Measurements from ENCODE around the gene CIAO3.
A peak's percentile ranks its signal among the peaks of the same experiment; 100 is the strongest.

CIAO3 gene

DNA sequence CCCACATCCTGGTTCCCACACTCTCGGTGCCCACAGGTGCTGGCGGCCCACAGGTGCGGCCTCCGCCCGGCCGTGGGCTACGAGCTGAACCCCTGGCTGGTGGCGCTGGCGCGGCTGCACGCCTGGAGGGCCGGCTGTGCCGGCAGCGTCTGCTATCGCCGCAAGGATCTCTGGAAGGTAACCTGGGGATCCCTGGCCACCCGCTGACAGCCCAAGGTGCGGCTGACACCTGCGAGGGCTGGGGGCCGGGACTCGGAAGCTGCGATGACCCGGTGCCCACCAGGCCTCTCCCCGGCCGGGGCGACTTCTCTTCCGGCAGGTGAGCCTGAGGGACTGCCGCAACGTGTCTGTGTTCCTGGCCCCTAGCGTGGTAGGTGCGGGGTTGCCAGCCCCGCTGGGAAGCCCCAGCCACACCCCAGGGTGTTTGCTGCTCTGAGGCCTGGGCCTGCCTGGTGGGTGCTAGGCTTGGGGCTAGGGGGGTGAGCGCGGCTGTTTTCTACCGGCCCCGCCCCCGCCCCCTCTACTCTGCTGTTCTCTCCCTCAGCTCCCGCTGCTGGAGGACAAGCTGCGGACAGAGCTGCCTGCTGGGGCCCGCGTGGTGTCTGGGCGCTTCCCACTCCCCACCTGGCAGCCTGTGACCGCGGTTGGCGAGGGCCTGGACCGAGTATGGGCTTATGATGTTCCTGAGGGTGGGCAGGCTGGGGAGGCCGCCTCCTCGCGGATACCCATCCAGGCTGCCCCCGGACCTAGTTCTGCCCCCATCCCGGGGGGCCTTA lies 18.8 kb downstream of the CIAO3 start:
- no peak for DNase-seq

DNA sequence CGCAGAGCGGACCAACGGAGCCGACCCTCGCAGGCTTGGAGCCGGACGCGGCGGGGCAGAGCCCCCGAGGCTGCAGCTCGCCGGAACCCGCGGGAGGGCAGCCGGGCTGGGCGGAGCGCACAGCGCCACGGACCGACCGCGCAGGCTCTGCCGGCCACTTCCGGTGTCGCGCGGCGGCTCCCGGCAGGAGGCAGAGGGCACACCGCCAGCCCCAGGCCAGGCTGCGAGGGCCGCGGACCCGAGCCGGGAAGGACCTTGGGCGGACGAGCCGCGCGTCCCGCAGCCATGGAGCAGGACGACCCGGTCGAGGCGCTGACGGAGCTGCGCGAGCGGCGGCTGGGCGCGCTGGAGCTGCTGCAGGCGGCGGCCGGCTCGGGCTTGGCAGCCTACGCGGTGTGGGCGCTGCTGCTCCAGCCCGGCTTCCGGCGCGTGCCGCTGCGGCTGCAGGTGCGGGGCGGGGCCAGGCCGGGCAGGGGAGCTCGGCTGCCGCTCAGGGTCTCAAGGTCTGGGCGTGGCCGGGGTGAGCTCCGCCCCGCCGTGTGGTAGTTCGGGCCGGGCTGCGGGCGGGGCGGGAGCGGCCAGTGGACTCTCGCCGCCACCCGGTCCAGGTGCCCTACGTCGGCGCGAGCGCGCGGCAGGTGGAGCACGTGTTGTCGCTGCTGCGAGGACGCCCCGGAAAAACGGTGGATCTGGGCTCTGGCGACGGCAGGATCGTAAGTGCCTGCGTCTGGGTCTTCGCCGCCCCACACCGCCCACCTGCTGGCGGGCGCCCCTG lies 19.6 kb downstream of the CIAO3 start, which contains the start of gene ANTKMT:
TSS of gene ANTKMT (plus strand) at position 157 of the 775 bp plus-strand sequence. CDS start at position 286, 129 bp downstream.
- DNase-seq: peak; percentile 84

DNA sequence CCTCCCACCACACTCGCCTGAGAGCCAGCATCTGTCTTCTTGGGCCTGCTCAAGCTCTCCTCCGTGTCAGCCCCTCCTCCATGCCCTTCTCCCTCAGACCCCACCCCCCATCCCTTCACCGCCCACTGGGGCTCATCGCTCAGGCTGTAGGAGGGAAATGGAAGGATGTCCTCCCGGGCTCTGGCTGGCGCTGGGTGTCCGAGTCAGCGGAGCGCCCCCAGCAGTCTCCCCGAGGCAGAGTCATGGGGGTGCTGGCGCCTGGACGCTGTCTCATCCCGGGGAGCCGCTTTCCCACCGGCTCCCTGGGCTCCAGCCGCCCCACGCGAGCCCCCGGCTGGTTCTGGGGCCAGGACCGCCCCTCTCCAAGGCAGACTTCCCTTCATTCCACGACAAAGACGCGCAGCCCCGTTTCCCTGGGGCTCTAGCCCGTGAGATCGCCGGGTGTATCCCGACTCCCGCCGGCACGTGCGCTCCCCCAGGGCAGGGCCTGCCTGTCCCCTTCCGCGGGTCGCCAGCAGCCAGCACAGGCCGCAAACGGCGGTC lies 20.3 kb downstream of the CIAO3 start:
- DNase-seq: peak; percentile 56

DNA sequence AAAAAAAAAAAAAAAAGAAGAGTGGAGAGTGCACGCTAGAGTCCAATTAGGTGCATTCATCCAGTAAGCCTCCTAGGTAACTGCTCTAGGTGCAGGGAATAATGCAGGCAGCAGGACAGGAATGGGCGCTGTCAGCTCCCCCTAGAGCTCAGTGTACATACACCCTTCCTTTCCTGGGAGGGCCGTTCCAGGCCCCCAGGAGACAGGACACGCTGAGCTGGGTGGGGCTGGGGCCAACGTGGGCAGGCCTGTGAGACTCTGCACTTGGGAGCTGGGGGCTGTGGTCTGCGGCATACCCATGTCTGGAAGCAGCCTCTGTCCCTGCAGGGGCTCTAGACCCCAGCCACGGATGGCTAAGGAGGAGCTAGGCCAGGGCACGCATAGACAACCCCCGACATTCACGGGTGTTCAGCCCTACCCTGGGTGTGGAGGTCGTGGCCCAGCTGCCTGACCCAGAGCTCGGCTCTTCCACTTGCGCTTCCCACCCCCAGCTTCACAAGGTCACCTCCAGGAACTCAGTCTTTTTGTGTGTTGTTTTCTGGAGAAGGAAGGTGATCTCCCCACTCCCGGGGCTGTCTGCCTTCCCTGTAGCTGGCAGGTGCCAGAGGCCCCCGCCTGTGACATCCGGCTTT lies 20.9 kb downstream of the CIAO3 start:
- DNase-seq: no peak

DNA sequence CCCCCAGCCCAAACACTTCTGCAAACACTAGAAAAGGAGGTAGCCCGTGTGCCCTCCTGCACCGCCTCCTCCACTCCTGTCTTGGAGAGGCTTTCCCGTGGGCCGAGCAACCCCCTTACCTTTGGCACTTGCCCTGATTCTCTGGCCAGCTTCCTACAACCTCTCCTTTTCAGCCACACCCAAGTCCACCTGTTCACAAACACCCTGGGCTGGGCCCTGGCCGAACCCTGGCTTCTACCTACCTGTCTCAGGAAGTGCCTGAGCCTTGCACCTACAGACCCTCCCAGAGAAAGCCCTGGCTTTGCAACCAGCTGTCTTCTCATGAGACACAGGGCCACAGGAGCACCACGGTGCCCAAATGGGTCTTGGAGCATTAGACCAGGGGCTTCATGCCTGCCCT lies 21.9 kb downstream of the CIAO3 start:
- no peak for DNase-seq

DNA sequence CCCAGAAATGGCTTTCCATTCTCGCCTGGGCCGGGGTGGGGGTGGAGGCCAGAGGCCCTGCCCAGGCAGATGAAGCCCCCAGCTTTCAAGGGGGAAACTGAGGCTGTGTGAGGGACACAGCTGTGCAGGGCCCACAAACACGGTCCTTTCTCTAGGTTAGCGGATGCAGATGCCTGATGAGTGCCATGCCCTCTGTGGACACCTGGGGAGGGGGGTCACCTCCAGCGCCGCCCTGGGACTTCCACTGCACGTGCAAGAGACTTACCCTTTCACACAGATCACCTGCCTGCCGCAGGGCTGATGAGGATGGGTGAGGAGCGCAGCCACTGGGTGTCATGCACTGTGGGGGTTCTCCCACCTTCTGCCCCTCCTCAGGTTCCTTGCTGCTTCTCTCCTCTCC lies 22.4 kb downstream of the CIAO3 start:
- DNase-seq: no peak

DNA sequence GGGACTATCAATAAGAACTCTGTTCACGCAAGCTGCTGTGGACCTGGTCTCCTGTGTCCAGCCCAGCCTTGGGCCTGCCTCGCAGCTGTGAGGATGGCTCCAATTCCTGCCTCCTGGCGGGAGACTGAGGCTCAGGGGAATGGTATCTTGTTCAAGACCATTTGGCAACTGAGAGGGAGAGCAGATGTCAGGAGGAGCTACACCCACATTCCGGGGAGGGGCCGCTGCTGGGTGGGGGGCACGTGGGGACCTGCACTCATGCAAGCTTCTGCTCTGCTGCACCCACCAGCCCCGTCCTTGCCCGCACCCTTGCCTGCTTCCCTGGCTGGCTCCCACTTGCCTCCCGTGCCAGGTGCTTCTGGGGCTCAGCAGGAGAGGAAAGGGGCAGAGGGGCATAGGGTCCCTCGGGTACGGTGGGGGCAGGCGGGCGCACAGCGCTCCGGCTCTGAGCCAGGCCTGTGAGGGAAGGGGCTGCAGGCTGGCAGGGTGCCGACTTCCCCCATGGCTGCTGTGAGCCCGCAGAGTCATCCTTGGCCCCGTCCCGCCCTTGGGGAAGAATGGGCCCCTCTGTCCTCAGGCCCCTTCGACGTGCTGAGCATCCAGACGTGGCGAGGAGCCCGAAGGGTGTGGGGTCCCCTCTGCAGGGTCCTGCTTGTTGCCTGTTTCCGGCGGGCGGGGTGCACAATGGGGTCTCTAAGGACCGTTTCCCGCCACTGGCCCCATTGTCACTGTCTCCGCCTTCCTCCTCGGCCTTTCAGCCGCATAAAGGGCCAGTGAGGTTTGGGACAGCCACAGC lies 23.1 kb downstream of the CIAO3 start:
- DNase-seq: no peak

DNA sequence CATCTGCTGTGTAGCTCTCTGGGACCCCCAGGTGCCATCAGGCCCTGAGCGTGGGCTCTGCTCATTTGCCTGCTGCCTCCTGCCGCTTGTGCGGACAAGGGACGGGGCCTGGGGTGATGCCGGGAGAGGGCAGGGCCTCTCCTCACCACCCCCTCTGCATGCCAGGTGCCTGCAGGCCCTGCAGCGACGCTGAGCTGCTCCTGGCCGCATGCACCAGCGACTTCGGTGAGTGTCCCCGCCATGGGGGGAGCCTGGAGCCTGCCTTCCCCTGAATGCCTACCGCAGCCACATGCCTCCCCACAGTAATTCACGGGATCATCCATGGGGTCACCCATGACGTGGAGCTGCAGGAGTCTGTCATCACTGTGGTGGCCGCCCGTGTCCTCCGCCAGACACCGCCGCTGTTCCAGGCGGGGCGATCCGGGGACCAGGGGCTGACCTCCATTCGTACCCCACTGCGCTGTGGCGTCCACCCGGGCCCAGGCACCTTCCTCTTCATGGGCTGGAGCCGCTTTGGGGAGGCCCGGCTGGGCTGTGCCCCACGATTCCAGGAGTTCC lies 23.9 kb downstream of the CIAO3 start:
- no peak for DNase-seq

DNA sequence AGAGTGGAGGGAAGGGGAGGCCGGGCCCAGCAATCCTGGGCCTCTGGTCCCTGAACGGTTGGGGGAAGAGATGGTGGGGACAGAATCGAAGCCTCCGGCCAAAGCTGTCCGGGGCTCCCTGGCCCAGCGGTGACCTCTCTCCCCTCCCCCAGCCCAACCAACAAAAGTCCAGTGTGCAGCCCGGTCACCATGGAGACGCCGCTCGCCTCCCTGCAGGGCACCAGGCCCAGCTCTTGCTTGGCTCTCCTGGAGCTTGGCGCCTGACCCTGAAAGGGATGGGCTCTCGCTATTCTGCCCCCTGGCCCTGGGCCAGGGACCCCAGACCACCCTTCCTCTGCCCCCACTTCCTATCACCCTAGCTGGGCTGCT lies 24.6 kb downstream of the CIAO3 start:
- no peak for DNase-seq

DNA sequence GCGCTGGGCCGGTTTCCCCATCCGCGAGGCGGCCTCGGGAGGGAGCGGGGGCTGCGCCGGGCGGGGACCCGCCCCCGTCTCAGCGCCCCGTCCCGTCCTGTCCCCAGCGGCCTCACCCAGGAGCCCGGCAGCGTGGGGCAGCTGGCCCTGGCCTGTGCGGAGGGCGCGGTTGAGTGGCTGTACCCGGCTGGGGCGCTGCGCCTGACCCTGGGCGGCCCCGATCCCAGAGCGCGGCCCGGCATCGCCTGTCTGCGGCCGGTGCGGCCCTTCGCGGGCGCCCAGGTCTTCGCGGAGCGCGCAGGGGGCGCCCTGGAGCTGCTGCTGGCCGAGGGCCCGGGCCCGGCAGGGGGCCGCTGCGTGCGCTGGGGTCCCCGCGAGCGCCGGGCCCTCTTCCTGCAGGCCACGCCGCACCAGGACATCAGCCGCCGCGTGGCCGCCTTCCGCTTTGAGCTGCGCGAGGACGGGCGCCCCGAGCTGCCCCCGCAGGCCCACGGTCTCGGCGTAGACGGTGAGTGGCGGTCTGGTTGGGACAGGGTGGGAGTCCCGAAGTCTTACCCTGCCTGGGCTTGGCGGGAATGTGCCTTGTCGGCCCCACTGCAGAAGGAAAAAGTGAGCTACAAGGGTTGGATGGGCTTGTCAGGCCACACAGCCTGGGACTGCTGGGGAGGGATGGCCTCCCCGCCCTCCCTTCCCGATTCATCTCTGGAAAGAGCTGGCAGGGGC lies 25.2 kb downstream of the CIAO3 start:
- DNase-seq: peak; percentile 29

DNA sequence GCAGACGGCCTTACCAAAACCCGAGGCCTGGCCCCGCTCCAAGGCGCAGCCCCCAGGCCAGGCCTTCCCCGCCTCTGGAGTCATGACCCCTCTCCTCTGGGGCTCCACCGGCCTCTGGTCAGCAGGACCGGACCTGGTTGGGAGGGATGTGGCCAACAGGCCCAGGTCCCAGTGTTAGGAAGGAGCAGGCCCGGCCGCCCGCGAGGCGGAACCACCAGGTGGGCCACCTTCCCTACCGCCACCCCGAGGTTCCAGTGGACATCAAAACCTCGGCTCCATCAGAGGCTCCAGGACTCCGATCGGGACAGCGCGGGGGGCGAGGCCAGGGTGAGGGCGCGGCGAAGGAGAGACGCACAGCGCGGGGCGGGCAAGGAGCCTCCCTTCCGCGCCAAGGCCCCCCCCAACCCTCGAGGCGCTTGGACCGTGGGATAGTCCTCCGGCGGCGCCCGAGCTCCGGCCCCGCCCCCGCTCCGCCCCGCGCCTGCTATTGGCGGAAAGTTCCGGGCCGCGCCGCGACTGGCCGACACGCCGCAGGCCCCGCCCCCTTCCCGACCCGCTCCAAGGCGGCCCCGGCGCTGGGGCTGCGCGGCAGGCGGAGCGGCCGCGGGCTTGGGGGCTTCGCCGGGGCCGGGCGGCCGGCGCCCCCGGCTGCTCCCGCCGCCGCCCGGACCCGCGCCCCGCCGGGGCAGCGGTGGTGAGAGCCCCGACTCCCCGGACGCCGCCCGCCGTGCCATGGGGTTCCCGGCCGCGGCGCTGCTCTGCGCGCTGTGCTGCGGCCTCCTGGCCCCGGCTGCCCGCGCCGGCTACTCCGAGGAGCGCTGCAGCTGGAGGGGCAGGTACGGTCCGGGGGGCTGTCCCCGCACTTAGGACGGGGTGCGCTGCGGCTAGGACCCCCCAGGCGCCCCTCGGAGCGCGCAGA lies 26.0 kb downstream of the CIAO3 start, which contains the start of gene METRN:
TSS of gene METRN (plus strand) at position 561 of the 919 bp plus-strand sequence. CDS start at position 733, 172 bp downstream.
- DNase-seq: peak; percentile 95

DNA sequence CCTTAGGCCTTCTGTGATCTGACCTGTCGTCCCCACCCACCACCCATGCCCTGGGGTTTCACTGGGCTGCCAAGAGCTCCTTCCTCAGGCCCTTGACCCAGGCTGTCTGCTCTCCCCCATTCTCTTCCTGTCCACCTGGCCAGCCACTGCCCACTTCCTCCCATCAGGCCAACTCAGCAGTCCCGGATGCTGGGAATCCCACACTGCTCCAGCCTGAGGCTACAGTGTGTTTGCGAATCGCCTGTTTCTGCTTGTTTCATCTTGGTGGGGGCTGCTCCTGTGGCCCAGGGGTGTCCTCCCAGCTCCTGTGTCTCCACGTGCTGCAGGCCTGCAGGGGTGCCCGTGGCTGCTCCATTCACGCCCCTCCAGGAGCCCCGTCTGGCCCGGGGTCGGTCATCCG lies 26.7 kb downstream of the CIAO3 start:
- DNase-seq: no peak

DNA sequence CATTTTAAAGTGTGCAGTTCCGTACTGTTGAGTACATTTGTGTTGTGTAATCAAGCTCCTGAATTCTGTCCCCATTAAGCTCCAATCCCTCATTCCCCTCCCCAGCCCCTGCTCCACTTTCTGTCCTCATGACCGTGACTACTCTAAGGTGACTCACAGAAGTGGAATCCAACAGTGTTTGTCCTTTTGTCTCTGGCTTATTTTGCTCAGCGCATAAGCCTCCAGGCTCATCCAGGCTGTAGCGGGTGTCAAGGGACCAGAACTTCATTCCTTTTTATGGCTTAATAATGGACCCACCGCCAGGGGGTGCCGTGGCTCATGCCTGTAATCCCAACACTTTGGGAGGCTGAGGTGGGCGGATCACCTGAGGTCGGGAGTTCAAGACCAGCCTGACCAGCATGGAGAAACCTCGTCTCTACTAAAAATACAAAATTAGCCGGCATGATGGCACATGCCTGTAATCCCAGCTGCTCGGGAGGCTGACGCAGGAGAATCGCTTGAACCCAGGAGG lies 28.0 kb downstream of the CIAO3 start:
- peak; percentile 64 for DNase-seq

DNA sequence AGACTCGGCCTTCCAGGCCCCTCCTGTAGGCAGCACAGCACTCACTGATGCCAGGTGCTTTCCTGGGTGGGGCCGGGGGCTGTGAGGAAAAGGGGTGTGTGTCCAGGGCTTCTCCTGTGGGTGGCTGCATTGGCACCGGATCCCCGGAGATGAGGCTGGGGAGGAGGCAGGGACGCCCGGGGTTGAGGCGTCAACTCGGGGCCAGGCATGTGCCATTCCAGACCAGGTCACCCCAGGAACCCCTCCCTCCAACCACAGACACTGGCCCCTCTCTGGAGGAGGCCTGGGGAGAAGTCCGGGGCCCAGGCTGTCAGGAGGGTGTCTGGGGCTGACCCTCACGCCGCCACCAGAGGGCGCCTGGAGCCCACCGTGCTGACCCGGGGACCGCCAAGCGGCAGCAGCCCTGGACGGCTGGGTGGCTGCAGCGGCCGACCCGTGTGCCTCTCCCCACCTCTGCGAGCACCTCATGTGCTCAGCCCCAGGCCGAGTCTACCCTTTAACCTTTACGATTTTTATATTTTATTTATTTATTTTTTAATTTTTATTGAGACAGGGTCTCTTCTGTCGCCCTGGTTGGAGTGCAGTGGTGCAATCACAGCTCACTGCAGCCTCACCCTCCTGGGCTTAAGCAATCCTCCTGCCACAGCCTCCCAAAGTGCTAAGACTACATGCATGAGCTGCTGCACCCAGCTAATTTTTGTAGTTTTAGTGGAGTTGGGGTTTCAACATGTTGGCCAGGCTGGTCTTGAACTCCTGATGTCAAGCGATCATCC lies 29.1 kb downstream of the CIAO3 start:
- peak; percentile 87 for DNase-seq

DNA sequence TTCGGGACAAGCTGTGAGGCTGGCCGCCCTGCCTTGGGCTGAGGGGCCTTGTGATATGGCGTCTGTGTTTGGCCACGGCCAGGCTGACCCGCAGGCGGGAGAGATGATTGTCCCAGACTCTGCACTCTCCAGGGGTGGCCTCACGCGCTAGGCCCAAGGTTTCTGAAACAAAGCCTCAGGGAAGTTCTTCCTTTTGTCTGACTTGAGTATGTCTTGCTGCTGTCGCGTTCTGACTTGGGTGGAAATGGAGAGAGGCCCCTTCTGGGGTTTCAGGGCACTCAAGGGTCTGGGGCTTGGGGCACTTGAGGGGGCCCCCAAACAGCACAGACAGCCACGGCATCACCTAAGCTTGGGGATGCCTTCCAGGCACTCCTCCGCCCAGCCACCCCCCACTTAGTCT lies 29.7 kb downstream of the CIAO3 start:
- DNase-seq: no peak

DNA sequence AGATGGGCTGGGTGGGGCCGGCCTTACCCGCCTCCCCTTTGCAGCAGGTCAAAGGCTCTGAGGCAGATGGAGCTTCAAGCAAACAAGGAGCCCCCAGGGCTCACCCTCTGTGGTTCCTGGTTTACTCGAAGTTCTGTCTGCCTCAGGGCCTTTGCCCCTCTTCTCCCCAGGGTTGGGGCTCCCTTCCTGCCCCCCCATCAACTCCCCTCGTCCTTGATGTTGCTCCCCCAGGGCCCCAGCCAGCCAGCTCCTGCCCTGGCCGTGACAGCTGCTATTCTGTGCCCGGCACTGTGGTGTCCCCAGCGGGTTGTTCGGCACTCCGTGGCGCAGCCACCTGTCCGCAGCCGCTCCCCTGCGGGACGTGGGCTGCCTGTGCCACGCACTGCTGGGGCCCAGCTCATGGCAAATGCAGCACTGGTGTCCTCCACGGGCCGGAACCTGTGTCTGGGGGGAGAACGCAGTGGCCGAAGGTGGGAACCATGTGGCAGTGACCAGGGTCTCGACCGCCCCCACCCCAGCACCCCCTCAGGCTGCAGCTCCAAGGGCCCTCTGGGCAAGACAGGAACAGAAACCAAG lies 30.2 kb downstream of the CIAO3 start:
- DNase-seq: no peak

DNA sequence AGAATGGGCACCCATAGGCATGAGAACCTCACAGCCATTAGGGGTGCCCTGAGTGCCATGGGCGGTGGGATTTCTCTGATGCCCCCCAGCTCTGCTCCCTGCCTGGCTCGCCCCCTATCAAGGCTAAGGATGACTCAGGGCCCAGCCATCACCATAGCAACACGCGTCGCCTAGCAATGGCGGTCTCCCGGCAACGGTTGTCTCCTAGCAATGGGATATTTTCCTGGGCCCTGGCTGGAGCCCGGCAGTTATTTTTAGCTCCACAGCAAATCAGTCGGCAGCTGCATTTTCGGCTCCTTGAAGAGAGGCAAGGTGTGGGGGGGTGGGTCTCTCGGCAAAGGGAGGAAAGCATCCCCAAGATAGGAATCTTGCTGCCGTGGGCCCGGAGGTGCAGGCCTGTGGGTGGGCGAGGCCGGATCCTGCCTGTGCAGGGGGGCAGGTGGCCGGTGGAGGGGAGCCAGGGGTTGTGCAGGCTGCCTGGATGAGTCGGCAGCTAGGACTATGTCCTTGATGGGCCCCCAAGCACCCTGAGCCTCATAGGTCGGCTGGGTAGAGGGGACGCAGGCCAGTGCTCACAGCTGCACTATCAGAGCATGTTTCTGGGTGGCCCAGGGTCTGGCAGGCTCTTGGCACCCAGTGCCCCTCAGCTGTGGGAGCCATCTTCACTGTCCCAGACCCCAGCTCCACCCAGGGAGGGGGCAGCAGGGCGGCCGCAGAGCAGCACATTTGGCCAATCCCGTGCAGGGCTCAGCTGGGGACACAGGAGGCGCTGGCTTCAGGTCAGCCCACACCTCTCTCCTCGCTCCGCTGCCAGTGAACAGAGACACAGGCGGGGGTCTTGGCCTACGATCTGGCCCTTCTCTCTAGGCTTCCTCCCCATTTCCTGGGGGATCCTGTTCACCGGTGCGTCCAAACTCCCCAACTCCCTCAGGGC lies 31.0 kb downstream of the CIAO3 start:
- DNase-seq: no peak

DNA sequence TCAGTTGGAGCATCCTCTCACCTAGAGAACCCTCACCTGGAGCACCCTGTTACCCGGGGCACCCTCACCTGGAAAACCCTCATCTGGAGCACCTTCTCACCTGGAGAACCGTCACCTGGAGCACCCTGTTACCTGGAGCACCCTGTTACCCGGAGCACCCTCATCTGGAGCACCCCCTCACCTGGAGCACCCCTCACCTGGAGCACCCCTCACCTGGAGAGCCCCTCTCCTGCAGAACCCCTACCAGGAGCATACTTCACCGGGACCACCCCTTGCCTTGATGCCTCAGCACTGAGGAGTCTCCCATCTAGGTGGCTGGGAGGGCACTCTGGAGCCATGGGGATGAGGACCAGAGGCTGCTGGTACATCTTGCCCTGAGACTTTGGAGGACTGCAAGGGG lies 31.8 kb downstream of the CIAO3 start:
- no peak for DNase-seq

All from CD4-positive, alpha-beta T cell treated with Interleukin-6 for 4 hours (primary cell).